Activated T-cell treated with anti-CD3 and anti-CD28 coated beads, Interleukin-2, amount 50 U/mL, for 1 hour (primary cell): Measurements from ENCODE around the gene ABHD2.
"Not testable (repeated sequence)": the region's sequence is repeated elsewhere in the genome, so short reads cannot be mapped to it uniquely, and the experiment has no call there.

Experiments used
- DNase-seq: peaks from one replicate; pipeline ENCODE4 v3.0.0-alpha.2; 2020

ABHD2 gene

DNA sequence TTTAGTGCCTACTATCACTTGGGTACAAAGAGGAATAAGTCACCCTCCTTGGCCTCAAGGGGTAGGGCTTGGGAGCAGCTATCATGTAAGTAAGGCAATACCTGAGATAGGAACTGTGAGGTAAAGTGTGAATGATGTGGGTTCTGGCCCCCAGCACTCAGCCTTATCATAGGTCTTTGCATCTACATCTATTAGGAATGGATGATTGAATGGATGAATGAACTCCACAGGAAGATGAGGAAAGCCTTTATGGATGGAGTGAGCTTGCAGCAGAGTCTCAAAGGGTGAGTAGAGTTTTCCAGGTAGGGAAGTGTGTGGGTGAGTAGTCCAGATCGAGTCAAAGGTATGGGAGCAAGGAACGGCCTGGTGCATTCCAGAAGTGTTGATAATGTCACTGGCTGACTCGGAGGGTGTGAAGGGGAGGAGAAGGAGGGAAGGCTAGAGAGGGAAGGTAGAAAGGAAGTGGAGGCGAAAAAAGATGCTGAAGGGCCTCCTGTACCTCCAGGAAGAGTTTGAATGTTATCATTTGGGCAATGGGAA lies 13.1 kb upstream of the ABHD2 start:
- no peak for DNase-seq

DNA sequence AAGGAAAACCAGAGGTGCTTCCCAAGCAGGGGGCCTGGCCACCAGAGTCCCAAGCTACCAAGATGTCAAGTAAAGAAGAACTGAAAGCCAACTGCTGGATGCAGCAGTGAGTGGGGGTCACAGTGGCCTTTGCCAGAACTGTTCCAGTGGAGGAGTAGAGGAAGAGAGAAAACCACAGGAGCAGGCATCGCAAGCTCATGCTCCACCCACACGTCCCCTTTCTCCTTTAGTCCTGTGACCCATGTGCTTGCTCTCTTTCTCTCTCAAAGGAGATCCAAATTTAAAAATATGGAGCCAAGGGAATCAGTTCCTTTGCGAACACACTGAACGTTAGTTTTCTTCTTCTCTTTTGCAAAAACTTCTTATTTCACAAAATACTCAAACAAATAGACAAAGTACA lies 12.4 kb upstream of the ABHD2 start:
- no peak for DNase-seq

DNA sequence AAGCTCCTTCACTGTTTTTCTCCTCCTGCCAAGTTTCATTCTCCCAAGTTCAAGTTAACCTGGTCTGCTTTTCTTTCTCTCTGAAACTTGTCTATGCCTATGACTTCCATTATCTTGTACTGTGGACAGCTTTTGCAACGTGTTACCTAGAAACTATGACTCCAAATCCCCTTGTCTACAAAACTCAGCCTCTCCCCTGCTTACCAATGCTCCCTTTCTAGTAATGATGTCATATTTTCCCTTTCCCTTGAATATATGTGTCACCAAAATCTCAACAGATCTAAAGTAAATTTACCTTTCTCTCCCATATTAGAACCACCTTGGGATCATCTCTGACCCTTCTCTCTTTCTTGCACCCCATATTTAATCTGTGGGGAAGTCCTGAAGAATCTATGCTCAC lies 10.5 kb upstream of the ABHD2 start:
- DNase-seq, result no peak

DNA sequence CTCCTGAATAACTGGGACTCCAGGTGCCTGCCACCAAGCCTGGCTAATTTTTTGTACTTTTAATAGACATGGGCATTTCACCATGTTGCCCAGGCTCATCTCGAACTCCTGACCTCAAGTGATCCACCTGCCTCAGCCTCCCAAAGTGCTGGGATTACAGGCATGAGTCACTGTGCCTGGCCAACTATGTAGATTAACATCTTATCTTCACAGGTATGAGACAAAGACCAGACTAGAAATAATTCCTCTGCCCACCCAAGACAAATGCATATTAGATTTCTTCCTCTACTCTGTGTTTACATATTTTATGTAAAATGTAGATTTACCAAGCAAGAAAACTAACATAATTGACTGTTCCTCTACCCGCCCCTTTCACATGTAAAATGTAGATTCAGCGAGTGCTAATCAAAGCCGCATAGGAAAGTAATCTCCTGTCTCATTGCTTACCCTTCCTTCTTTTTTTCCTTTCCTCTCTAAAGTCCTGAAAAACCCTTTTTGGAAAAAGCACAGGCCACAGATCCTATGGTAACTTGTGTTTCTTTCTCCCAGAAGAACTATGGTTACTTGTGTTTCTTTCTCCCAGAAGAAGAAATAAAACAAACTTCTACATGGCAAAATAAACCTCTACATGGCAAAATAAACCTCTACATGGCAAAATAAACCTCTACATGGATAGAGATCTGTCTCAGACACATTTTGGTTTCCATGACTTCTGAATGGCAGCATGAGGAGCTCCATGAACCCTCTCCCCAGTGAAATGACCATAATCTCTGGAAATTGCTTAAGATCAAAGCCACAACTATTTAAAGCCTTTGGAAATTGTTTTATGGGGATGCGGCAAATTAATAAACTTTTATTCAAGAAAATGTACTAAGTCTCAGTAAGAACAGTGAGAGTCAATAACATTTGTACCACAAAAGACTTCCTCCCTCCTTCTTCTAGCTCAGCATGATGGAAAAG lies 9.1 kb upstream of the ABHD2 start:
- no peak for DNase-seq

DNA sequence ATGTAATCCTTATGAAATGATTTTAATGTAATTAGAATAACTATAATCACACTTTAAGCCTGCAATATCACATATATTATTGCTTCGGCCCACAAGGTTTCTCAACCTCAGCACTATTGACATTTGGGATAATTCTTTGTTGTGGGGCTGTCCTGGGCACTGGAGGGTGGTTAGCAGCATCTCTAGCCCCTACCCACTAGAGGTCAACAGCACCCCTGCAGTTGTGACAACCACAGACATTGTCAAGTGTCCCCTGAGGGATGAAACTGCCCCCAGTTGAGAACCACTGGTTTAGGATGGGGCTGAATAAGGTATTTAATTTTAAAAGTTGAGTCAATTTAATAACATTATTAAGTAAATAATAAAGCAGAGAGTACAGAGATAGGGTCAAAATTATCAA lies 6.4 kb upstream of the ABHD2 start:
- DNase-seq, result no peak

DNA sequence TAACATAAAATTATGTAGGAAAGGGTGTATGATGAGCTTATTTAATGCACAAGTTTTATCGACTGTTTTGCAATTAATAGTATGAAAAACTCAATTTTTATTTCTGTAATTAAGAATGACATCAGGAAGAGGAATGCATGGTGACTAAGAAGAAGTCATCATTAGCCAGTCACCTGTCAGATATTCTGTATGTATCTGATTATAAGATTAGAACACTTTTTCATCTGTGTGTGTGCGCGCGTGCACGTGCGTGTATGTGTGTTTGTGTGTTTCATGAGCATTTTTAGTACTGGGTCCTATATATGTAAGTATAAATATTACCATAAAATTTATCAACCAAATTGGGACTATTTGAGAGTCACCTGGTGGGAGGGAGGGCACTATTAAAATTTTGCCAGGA lies 5.0 kb upstream of the ABHD2 start:
- DNase-seq, result no peak

DNA sequence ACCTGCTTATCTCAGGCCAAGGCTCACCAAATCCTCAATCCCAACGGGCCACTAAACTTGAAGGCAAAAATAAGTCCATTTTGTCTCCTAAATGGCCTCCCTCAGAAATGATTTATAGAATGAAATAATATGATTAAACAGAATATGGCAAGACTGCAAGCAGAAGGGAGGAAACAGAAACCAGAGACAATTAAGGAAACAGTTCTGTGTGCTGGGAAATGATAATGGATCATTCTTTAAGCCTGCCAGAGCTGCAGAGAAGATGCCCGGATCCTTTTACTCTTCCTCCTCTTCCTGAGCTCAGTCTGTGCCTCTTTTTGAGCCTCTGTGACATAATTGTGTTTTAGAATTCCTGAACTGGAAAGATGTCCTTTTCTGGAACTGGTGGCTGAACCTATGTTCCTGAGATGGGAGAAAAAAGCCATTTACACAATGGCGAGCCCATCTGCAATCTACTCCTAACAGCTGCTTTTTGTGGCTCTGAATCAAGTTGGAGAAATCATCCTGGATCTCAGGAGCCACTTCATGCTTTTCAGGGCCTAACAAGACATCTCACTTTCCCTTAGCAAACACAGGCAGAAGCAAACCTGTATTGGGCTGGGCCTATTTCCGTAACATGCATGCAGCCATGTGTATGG lies 2.8 kb upstream of the ABHD2 start:
- DNase-seq, result no peak

DNA sequence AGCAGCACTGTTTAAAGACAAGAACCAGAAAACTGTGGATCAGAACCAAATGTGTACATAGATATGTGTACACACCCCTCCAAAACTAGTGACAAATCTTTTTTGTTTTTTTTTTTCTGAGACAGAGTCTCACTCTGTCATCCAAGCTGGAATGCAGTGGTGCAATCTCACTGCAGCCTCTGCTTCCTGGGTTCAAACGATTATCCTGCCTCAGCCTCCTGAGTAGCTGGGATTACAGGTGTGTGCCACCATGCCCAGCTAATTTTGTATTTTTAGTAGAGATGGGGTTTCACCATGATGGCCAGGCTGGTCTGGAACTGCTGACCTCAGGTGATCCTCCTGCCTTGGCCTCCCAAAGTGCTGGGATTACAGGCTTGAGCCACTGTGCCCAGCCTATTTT lies 2.3 kb upstream of the ABHD2 start:
- not testable (repeated sequence) for DNase-seq

DNA sequence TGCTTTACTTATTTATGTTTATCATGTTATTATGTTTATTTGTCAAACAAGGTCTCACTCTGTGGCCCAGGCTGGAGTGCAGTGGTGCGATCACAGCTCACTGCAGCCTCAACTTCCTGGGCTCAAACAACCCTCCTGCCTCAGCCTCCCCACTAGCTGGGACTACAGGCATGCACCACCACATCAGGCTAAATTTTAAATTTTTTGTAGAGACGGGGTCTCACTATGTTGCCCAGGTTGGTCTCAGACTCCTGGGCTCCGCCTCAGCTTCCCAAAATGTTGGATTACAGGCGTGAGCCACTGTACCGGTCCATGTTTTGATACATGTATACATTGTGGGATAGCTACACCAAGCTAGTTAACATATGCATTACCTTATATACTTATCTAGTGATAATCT lies 1.9 kb upstream of the ABHD2 start:
- not testable (repeated sequence) for DNase-seq

DNA sequence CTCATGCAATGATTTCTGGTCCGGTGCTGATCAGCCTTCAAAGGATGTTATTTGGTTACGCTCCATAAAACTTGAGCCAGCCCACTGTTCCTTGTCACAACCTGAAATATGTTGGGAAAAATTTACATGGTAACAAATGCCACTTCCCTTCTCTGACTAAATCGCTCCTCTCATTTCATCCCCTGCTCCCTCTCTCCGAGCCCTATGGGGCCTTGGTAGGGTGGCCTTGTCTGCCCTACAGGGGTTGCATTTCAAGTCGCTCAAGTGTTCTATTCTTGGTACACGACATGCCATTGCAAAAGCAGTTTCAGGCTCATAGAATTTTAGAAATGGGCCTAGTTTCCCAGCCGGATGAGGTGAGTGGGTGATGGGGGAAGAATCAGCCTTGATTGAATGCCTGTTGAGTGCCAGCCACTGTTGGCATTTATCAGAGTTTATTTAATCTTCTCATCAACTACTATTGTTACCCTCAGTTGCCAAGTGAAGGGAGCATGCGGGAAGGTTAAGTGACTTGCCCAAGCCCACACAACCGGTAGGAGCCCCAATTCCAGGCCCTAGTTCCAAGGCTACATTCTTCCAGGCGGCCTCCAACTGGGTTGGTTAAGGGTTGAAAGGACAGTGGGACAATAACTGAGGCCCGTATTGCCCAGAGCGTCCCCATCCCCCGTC lies 961 bp upstream of the ABHD2 start:
- DNase-seq, result no peak

DNA sequence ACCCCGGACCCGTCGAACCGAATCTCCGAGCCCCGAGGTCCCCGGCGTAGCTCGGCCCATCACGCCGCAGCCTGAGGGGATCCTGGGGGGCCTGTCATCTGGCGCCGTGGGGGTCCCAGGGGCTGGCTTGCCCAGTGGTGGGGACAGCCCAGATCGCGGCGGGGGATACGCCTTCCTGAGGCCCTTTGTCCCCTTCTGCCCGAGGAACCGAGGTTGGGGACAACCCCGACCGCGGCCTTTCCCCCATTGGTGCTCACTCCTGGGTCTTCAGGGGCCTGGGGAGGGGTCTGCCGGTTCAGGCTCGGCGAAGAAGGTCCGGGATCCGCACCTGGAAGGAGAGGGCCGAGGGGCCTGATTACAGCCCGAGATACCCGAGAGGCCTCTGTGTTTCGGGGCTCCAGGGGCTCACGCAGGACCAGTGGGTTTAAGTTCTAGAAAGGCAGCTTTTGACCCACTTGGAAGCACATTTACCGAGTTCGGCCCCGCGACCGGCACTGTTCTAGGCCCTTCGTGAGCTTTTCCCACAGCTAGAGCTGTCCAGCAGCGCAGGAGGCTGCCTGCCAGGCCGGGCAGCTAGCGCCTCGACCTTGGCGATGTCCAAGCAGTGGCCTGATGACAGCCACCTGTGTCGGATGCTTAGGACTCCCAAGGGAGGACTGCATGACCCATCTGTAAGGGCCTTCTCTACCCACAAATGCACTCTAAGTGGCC lies 504 bp downstream of the ABHD2 start:
- no peak for DNase-seq

DNA sequence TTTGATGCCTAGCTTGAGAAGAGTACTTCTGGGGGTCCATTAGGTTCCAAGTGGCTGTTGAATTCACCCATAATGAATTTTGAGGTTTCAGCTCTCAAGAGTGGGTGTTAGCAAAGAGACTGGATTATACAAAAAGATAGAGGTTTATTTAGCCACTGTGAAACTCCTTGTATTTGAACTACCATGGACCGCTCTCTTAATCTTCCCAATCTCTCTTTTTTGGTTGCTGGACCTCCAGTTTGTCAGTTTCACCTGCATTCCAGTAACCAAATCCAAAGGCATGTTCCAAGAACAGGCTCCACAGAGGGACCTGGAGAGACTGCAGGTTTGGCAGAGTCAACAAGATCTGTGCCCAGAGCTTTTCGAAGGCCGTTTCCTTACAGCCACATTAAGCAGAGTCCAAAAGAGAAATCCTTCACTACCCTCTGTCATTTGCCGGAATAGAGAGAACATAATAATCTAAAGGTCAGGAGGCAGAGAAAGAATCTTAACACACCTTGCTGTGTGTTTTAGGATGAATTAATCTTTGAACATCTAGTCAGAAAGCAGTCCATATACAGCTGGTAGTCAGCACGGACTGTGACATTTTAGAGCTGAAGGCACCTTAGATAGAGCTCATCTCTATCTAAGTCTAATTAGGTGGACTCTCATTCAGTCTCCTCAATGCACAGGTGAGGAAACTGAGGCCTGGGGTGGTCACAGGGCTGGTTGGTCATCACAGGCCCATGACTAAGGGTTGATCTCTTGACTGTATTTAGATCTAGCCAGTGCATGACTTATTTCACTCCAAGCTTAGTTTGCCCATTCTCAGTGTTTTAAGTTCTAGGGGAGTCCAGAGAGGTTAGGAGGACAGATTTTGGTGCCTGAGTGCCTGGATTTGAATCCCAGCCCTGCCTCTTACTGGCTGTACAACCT lies 1.3 kb downstream of the ABHD2 start:
- DNase-seq, result no peak

DNA sequence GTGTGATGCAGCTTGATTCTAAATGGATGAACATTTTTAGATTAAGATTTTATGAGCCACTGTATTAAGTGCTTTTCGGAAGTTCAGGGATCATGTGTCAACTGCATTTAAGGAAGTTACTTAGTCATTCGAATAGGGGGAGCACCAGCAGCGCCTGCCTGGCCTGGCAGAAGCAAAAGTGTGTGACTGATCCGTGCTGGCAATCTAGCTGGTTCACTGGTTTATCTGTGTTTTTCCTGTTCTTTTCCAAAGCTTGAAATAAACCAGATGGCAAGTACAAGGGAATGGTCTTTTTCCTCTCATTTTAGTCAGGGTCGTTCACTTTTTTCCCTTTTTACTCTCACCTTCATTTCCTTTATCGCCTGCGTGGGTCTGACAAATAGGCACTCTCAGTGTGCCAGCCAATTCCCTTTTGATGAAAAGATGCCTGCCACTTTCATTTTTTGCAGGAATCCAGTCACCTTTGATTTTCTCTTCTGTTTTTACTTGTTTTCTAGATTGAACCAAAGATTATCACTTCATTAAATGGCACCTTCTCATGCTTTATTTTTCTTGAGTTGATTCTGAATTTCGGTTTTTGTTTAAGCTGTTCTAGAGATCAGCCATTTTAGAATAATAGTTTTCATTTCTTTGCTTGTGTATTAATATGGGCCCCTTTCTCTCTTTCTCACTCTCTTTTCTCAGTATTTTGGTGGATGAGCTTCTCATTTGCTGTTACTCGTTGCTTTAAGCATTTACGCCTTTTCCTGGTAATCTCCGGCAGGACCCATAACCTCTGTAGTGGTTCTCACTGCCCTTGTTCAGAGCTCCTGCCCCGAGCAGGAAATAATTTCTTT lies 2.8 kb downstream of the ABHD2 start:
- peak; percentile 52 for DNase-seq

DNA sequence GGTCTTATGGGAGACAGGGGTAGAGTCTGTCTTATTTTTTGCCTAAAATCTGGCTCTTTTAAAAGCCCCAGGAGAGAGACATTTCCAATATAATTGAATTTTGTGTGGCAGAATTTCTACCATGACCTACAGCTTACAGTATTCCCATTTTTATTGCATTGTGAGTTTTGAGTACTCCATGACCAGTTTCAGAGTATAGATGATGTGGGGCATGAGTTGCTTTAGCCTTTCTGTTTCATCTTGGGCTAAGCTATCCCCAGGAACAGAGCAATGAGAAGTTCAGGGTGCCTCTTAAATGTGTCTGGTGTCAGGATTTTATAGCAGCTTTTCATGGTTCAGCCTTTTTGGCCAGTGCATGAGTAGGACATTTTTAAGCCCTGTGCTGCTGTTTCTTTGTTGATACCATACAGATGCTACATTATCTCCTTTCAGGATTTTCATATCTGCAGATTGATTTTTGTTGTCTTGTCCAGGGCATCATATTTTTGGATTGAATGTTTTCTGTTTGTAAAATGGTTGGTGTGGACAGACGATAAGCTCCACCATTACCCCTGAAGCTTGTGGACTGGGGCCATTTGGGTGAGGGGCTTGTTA lies 3.5 kb downstream of the ABHD2 start:
- DNase-seq, result no peak

DNA sequence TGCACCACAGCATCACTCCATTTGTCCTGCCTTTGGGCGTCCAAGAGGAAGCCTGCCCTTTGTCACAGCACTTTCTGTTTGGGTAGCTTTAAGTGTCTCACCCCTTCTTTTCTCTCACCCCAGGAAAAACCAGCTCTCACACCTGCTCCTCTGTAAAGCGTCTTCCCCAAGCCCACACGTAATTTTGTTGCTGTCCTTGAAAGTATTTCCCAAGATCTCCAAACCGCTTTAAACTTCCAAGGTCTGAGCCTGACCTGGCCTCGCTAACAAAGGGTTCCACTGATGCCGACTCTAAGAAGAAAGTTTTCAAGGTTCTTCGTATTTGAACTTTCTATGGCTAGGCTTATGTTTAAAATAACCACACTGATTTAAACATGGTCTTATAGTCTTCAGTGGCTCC lies 5.3 kb downstream of the ABHD2 start:
- no peak for DNase-seq

DNA sequence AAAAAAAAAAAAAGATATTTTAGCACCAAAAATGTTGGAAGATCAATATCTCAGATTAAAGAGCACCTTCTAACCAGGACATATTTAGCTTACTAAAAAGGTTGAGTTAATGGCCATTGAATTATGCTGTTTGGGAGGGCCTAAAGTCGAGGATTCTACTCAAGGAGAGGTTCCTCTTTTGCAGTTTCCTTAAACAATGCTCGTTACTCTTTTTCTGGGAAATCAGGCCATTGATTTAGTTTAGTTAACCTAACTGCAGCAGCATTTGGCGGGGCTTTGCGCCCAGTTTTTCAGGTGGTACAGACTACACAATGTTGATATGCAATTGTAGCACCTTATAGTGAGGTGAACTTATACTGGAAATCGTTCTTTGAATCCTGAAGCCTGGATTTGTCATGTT lies 6.8 kb downstream of the ABHD2 start:
- DNase-seq, result no peak

DNA sequence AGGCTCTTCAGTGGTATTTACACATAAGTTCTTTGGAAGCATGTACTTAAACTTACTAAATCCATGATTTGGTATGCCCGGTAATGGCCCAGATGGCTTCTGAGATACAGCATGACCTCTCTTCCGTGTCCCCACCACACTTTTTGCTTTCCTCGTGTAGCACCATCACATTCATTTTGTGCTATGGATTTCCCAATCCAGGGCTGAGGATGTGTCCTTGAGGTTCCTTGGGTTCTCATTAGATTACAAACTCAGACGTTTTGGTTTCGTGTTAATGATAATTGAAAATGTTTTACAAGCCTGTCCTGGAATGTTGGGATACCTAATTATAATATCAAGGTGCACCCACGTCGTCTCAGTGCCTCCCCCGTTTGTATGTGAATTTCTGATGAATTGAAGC lies 7.3 kb downstream of the ABHD2 start:
- DNase-seq, result no peak

DNA sequence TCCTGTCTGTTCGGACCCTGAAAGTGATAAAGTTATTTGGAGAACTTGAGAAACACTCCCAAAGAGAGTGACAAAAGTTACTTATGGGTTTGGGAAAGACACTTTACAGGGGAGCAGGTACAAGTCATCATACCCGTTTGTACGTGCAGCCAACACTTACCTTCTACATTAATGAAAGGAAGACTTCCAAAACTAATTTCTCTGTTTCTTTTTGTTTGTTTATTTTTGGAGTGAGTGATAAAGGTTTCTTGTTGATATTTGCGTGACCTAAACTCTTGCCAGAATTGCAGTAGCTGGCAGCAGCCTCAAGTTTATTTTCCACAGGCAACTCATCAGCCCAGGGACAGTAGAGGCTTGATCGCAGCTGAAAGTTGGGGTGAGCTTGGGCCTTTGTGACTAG lies 8.4 kb downstream of the ABHD2 start:
- DNase-seq, result no peak

DNA sequence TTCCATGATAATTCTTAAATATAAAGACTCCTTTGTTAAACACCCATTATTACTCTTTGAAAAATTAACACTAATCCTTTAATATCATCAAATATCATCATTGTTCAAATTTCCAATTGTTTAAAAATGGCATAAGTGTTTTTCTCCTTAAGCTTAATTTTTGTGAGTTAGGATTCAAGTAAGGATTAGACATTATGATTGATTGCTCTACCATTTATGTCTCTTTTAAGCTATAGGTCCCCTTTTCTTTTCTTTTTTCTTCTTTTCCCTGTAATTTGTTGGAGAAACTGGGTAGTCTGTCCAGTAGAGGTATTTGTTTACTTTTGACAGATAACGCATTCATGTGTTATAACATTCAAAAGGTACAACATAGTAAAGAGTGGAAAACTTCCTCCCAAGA lies 9.1 kb downstream of the ABHD2 start:
- no peak for DNase-seq

DNA sequence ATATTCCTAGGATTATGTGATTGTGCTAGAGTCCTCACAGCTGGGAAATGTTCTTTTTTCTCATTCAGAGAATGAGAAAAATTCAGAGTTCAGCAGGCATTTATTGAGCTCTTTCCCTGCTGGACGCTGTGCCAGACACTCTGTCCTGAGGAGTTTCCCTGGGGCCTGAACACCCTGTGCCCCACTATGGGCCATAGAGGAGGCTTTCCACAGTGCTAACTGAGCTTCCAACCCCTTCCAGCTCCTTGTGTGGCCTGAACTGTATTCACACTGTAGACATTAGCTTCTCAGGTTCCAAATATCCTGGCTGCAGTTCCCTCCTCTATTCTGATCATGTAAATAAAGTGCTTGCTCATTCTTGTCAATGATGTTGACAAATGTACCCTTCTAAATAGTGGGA lies 10.0 kb downstream of the ABHD2 start:
- DNase-seq, result no peak

DNA sequence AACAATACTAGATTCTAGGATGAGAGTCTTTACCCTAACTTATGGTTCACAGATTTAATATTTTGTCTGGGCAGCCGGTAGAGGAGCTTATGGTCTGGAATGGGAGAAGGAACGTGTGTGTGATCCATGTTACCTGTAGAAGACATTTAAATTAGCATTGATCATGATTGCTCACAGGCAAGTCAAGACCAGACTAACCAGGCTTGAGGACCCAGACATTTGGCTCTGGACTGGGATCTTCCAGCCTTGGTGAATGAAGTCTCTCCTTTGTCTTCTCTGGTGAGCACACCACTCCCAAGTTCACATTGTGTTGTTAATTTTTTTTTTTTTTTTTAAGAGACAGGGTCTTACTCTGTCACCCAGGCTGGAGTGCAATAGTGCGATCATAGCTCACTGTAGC lies 11.7 kb downstream of the ABHD2 start:
- no peak for DNase-seq
